Breast epithelium (tissue), 3 donors: ENCODE results near the gene ZNF593.

Source experiments
- CTCF ChIP-seq, 3 donors: fragments of 450-650 bp; IDR thresholded peaks; one replicate each; pipeline ENCODE4 v1.5.1; 2016 to 2017; ENCODE audit warnings: antibody characterized with exemption in 3 of 3, mild to moderate bottlenecking in 3 of 3, moderate library complexity in 3 of 3
- POLR2A ChIP-seq: fragments of 450-650 bp; IDR thresholded peaks from one replicate; pipeline ENCODE4 v1.6.1; 2016; ENCODE audit warnings: antibody characterized with exemption, mild to moderate bottlenecking, moderate library complexity
- POLR2AphosphoS5 ChIP-seq, 3 donors: sonication (generic); formaldehyde crosslinking; IDR thresholded peaks; one replicate each; pipeline ENCODE4 v1.6.1; 2017; ENCODE audit warnings: antibody characterized with exemption in 3 of 3

GRCh38 chr1:26132834-26133167 is 36.9 kb upstream of the ZNF593 start:
- TF ChIP-seq CTCF (IDR thresholded peaks at IDR 0.05) (no peak), POLR2A (no peak), POLR2AphosphoS5 (IDR thresholded peaks at IDR 0.05) (no peak)
